ENCODE results near the gene RAI1. TPM values are rescaled to one million over a fixed set of nuclear protein-coding genes. Genes with fewer than 3 reads are reported as not detected.
A peak's percentile ranks its signal among the peaks of the same experiment; 100 is the strongest.

RAI1 gene
- total and polyA plus RNA-seq, 2 donors, result 4.3 to 10.9 TPM

- H3K4me3 ChIP-seq (ENCODE audit: low read length in 2 of 2), result peak overlapping the region; percentile 53 to 82
- H3K36me3 ChIP-seq (ENCODE audit: control insufficient read depth in 2 of 2, insufficient read depth in 2 of 2, low read length in 1 of 2), result peaks cover 6 to 9% of the 10 kb centered on the region in 2 donors
- peak overlapping the region; percentile 89 to 91 for H3K27ac ChIP-seq (ENCODE audit: low read depth in 1 of 2, low read length in 1 of 2)
- no peak for DNase-seq (ENCODE audit: low read depth in 6 of 9, low spot score in 9 of 9)
- no peaks in the 10 kb centered on the region for H3K27me3 ChIP-seq (ENCODE audit: control insufficient read depth in 2 of 2, insufficient read depth in 1 of 2, low read length in 1 of 2)
- WGBS, result 67% methylated on average over 9 of the region's 9 CpGs
- H3K9me3 ChIP-seq (ENCODE audit: control insufficient read depth in 2 of 2, insufficient read depth in 1 of 2, low read length in 1 of 2), result peaks cover 0 to 5% of the 10 kb centered on the region in 2 donors
- peaks cover 66 to 91% of the 10 kb centered on the region in 2 donors for H3K4me1 ChIP-seq (ENCODE audit: control insufficient read depth in 2 of 2, insufficient read depth in 2 of 2, low read length in 2 of 2)
Observed at GRCh38 chr17:17752821-17753321, 71.6 kb downstream of the RAI1 start.

- H3K27ac ChIP-seq (ENCODE audit: low read depth in 1 of 2, low read length in 1 of 2), result peak overlapping the region; percentile 54 to 91
- H3K4me3 ChIP-seq (ENCODE audit: low read length in 2 of 2), result no peak overlapping the region
- H3K9me3 ChIP-seq (ENCODE audit: control insufficient read depth in 2 of 2, insufficient read depth in 1 of 2, low read length in 1 of 2), result peaks cover 0 to 4% of the 10 kb centered on the region in 2 donors
- peaks cover 6 to 9% of the 10 kb centered on the region in 2 donors for H3K36me3 ChIP-seq (ENCODE audit: control insufficient read depth in 2 of 2, insufficient read depth in 2 of 2, low read length in 1 of 2)
- WGBS, result 85% methylated on average over 11 of the region's 11 CpGs
- no peaks in the 10 kb centered on the region for H3K27me3 ChIP-seq (ENCODE audit: control insufficient read depth in 2 of 2, insufficient read depth in 1 of 2, low read length in 1 of 2)
- no peak for DNase-seq (ENCODE audit: low read depth in 6 of 9, low spot score in 9 of 9)
- peaks cover 79 to 97% of the 10 kb centered on the region in 2 donors for H3K4me1 ChIP-seq (ENCODE audit: control insufficient read depth in 2 of 2, insufficient read depth in 2 of 2, low read length in 2 of 2)
Observed at GRCh38 chr17:17754719-17755686, 73.7 kb downstream of the RAI1 start.

- 93% methylated on average over 8 of the region's 8 CpGs for WGBS
- Histone ChIP-seq H3K27me3 (ENCODE audit: control insufficient read depth in 2 of 2, insufficient read depth in 1 of 2, low read length in 1 of 2) (no peaks in the 10 kb centered on the region), H3K4me1 (ENCODE audit: control insufficient read depth in 2 of 2, insufficient read depth in 2 of 2, low read length in 2 of 2) (peaks cover 74 to 97% of the 10 kb centered on the region in 2 donors), H3K27ac (ENCODE audit: low read depth in 1 of 2, low read length in 1 of 2) (peak overlapping the region; percentile 10 to 91), H3K36me3 (ENCODE audit: control insufficient read depth in 2 of 2, insufficient read depth in 2 of 2, low read length in 1 of 2) (peaks cover 6 to 9% of the 10 kb centered on the region in 2 donors), H3K4me3 (ENCODE audit: low read length in 2 of 2) (no peak overlapping the region), H3K9me3 (ENCODE audit: control insufficient read depth in 2 of 2, insufficient read depth in 1 of 2, low read length in 1 of 2) (peaks cover 0 to 4% of the 10 kb centered on the region in 2 donors)
- no peak for DNase-seq (ENCODE audit: low read depth in 6 of 9, low spot score in 9 of 9)
Observed at GRCh38 chr17:17755715-17756114, 74.5 kb downstream of the RAI1 start.

GRCh38 chr17:17757391-17757791 is 76.1 kb downstream of the RAI1 start:
- peak in 3 of 9 donors; percentile 68 to 85 (median 69) for DNase-seq (ENCODE audit: low read depth in 6 of 9, low spot score in 9 of 9)
- Histone ChIP-seq H3K9me3 (ENCODE audit: control insufficient read depth in 2 of 2, insufficient read depth in 1 of 2, low read length in 1 of 2) (peaks cover 0 to 4% of the 10 kb centered on the region in 2 donors), H3K4me1 (ENCODE audit: control insufficient read depth in 2 of 2, insufficient read depth in 2 of 2, low read length in 2 of 2) (peaks cover 63 to 99% of the 10 kb centered on the region in 2 donors), H3K27me3 (ENCODE audit: control insufficient read depth in 2 of 2, insufficient read depth in 1 of 2, low read length in 1 of 2) (no peaks in the 10 kb centered on the region), H3K36me3 (ENCODE audit: control insufficient read depth in 2 of 2, insufficient read depth in 2 of 2, low read length in 1 of 2) (peaks cover 6 to 9% of the 10 kb centered on the region in 2 donors), H3K4me3 (ENCODE audit: low read length in 2 of 2) (peak overlapping the region; percentile 38 to 42), H3K27ac (ENCODE audit: low read depth in 1 of 2, low read length in 1 of 2) (peak overlapping the region; percentile 96 to 100)
- WGBS, result 6% methylated on average over 15 of the region's 15 CpGs

GRCh38 chr17:17757956-17758845 is 76.9 kb downstream of the RAI1 start:
- Histone ChIP-seq H3K4me1 (ENCODE audit: control insufficient read depth in 2 of 2, insufficient read depth in 2 of 2, low read length in 2 of 2) (peaks cover 58 to 99% of the 10 kb centered on the region in 2 donors), H3K27me3 (ENCODE audit: control insufficient read depth in 2 of 2, insufficient read depth in 1 of 2, low read length in 1 of 2) (no peaks in the 10 kb centered on the region), H3K4me3 (ENCODE audit: low read length in 2 of 2) (peak overlapping the region; percentile 38 to 42), H3K36me3 (ENCODE audit: control insufficient read depth in 2 of 2, insufficient read depth in 2 of 2, low read length in 1 of 2) (peaks cover 6 to 9% of the 10 kb centered on the region in 2 donors), H3K9me3 (ENCODE audit: control insufficient read depth in 2 of 2, insufficient read depth in 1 of 2, low read length in 1 of 2) (peaks cover 0 to 4% of the 10 kb centered on the region in 2 donors), H3K27ac (ENCODE audit: low read depth in 1 of 2, low read length in 1 of 2) (peak overlapping the region; percentile 96 to 100)
- peak in 3 of 9 donors; percentile 68 to 87 (median 74) for DNase-seq (ENCODE audit: low read depth in 6 of 9, low spot score in 9 of 9)
- WGBS, result 7% methylated on average over 26 of the region's 26 CpGs

- DNase-seq (ENCODE audit: low read depth in 6 of 9, low spot score in 9 of 9), result peak in 2 of 9 donors; percentile 32 to 51
- peak overlapping the region; percentile 96 to 100 for H3K27ac ChIP-seq (ENCODE audit: low read depth in 1 of 2, low read length in 1 of 2)
- 69% methylated on average over 7 of the region's 7 CpGs for WGBS
- peaks cover 56 to 99% of the 10 kb centered on the region in 2 donors for H3K4me1 ChIP-seq (ENCODE audit: control insufficient read depth in 2 of 2, insufficient read depth in 2 of 2, low read length in 2 of 2)
- peaks cover 6 to 9% of the 10 kb centered on the region in 2 donors for H3K36me3 ChIP-seq (ENCODE audit: control insufficient read depth in 2 of 2, insufficient read depth in 2 of 2, low read length in 1 of 2)
- peaks cover 0 to 4% of the 10 kb centered on the region in 2 donors for H3K9me3 ChIP-seq (ENCODE audit: control insufficient read depth in 2 of 2, insufficient read depth in 1 of 2, low read length in 1 of 2)
- H3K27me3 ChIP-seq (ENCODE audit: control insufficient read depth in 2 of 2, insufficient read depth in 1 of 2, low read length in 1 of 2), result no peaks in the 10 kb centered on the region
- H3K4me3 ChIP-seq (ENCODE audit: low read length in 2 of 2), result peak overlapping the region; percentile 38 to 42
Observed at GRCh38 chr17:17758941-17759563, 77.8 kb downstream of the RAI1 start.

GRCh38 chr17:17760350-17760749 is 79.1 kb downstream of the RAI1 start:
- WGBS, result 96% methylated on average over 7 of the region's 7 CpGs
- peaks cover 0 to 4% of the 10 kb centered on the region in 2 donors for H3K9me3 ChIP-seq (ENCODE audit: control insufficient read depth in 2 of 2, insufficient read depth in 1 of 2, low read length in 1 of 2)
- H3K36me3 ChIP-seq (ENCODE audit: control insufficient read depth in 2 of 2, insufficient read depth in 2 of 2, low read length in 1 of 2), result peaks cover 6 to 8% of the 10 kb centered on the region in 2 donors
- no peak overlapping the region for H3K4me3 ChIP-seq (ENCODE audit: low read length in 2 of 2)
- no peak for DNase-seq (ENCODE audit: low read depth in 6 of 9, low spot score in 9 of 9)
- no peak overlapping the region for H3K27ac ChIP-seq (ENCODE audit: low read depth in 1 of 2, low read length in 1 of 2)
- H3K4me1 ChIP-seq (ENCODE audit: control insufficient read depth in 2 of 2, insufficient read depth in 2 of 2, low read length in 2 of 2), result peaks cover 55 to 99% of the 10 kb centered on the region in 2 donors
- H3K27me3 ChIP-seq (ENCODE audit: control insufficient read depth in 2 of 2, insufficient read depth in 1 of 2, low read length in 1 of 2), result no peaks in the 10 kb centered on the region

- WGBS, result 95% methylated on average over 8 of the region's 8 CpGs
- no peaks in the 10 kb centered on the region for H3K27me3 ChIP-seq (ENCODE audit: control insufficient read depth in 2 of 2, insufficient read depth in 1 of 2, low read length in 1 of 2)
- H3K4me1 ChIP-seq (ENCODE audit: control insufficient read depth in 2 of 2, insufficient read depth in 2 of 2, low read length in 2 of 2), result peaks cover 56 to 99% of the 10 kb centered on the region in 2 donors
Observed at GRCh38 chr17:17760872-17761550, 79.8 kb downstream of the RAI1 start.

More at GRCh38 chr17:17760872-17761550, 79.8 kb downstream of the RAI1 start:
- peaks cover 4 to 7% of the 10 kb centered on the region in 2 donors for H3K36me3 ChIP-seq (ENCODE audit: control insufficient read depth in 2 of 2, insufficient read depth in 2 of 2, low read length in 1 of 2)
- no peak for DNase-seq (ENCODE audit: low read depth in 6 of 9, low spot score in 9 of 9)
- no peak overlapping the region for H3K4me3 ChIP-seq (ENCODE audit: low read length in 2 of 2)
- no peak overlapping the region for H3K27ac ChIP-seq (ENCODE audit: low read depth in 1 of 2, low read length in 1 of 2)
- H3K9me3 ChIP-seq (ENCODE audit: control insufficient read depth in 2 of 2, insufficient read depth in 1 of 2, low read length in 1 of 2), result no peaks in the 10 kb centered on the region
